ENCODE results near the gene TEX22.

TEX22 gene

GRCh38 chr14:105420974-105421674 is 22.8 kb downstream of the TEX22 start:
- DNase-seq (ENCODE audit: low read depth) = no peak

- DNase-seq (ENCODE audit: low read depth) = no peak
These were observed 23.6 kb downstream of the TEX22 start for GRCh38 chr14:105421723-105422615.

GRCh38 chr14:105422695-105423487 is 24.6 kb downstream of the TEX22 start:
- DNase-seq (ENCODE audit: low read depth) = no peak

- DNase-seq (ENCODE audit: low read depth) = no peak
These were observed 25.3 kb downstream of the TEX22 start for GRCh38 chr14:105423488-105424195.

- DNase-seq (ENCODE audit: low read depth) = no peak
These were observed 26.5 kb downstream of the TEX22 start for GRCh38 chr14:105424861-105425260.

GRCh38 chr14:105425823-105426247 is 27.5 kb downstream of the TEX22 start:
- DNase-seq (ENCODE audit: low read depth) = no peak

- DNase-seq (ENCODE audit: low read depth) = no peak
These were observed 28.2 kb downstream of the TEX22 start for GRCh38 chr14:105426416-105427130.

- DNase-seq (ENCODE audit: low read depth) = no peak
These were observed 29.1 kb downstream of the TEX22 start for GRCh38 chr14:105427412-105427811.

- no peak for DNase-seq (ENCODE audit: low read depth)
These were observed 29.7 kb downstream of the TEX22 start for GRCh38 chr14:105427936-105428485.

GRCh38 chr14:105430042-105430441 is 31.7 kb downstream of the TEX22 start:
- no peak for DNase-seq (ENCODE audit: low read depth)

- peak; percentile 82 for DNase-seq (ENCODE audit: low read depth)
These were observed 32.2 kb downstream of the TEX22 start for GRCh38 chr14:105430565-105430964.

- DNase-seq (ENCODE audit: low read depth) = no peak
These were observed 32.9 kb downstream of the TEX22 start for GRCh38 chr14:105431256-105431655.

- DNase-seq (ENCODE audit: low read depth) = no peak
These were observed 34.3 kb downstream of the TEX22 start for GRCh38 chr14:105432657-105433056.

GRCh38 chr14:105433161-105433605 is 34.8 kb downstream of the TEX22 start:
- DNase-seq (ENCODE audit: low read depth) = no peak

GRCh38 chr14:105436402-105436801 is 38.1 kb downstream of the TEX22 start:
- DNase-seq (ENCODE audit: low read depth) = no peak

- no peak for DNase-seq (ENCODE audit: low read depth)
These were observed 38.8 kb downstream of the TEX22 start for GRCh38 chr14:105436891-105437722.

- no peak for DNase-seq (ENCODE audit: low read depth)
These were observed 39.6 kb downstream of the TEX22 start for GRCh38 chr14:105437723-105438500.

GRCh38 chr14:105439179-105439578 is 40.8 kb downstream of the TEX22 start:
- no peak for DNase-seq (ENCODE audit: low read depth)

Measured in HS-5 (cell line).